Activated CD8-positive, alpha-beta memory T cell treated with anti-CD3 and anti-CD28 coated beads, Interleukin-2, amount 50 U/mL, for 48 hours (primary cell): ENCODE data around the gene NADSYN1.
A peak's percentile ranks its signal among the peaks of the same experiment; 100 is the strongest.

Source experiments
- DNase-seq: peaks from one replicate; pipeline ENCODE4 v3.0.0-alpha.2; 2020

The NADSYN1 gene

GRCh38 chr11:71451596-71452198, 1.3 kb upstream of the NADSYN1 start:
- DNase-seq = no peak

- peak; percentile 61 for DNase-seq
Measured at GRCh38 chr11:71452199-71453036, 585 bp upstream of the NADSYN1 start.

- no peak for DNase-seq
Measured at GRCh38 chr11:71453918-71454304, 908 bp downstream of the NADSYN1 start.

GRCh38 chr11:71454470-71455113, 1.6 kb downstream of the NADSYN1 start:
- no peak for DNase-seq

GRCh38 chr11:71456294-71456693, 3.3 kb downstream of the NADSYN1 start:
- DNase-seq = no peak

GRCh38 chr11:71456831-71457230, 3.8 kb downstream of the NADSYN1 start:
- no peak for DNase-seq

GRCh38 chr11:71458146-71459070, 5.4 kb downstream of the NADSYN1 start:
- no peak for DNase-seq

GRCh38 chr11:71459076-71459766, 6.2 kb downstream of the NADSYN1 start:
- no peak for DNase-seq

- no peak for DNase-seq
Measured at GRCh38 chr11:71459767-71460320, 6.8 kb downstream of the NADSYN1 start.

- no peak for DNase-seq
Measured at GRCh38 chr11:71461696-71462095, 8.7 kb downstream of the NADSYN1 start.

GRCh38 chr11:71462726-71463125, 9.7 kb downstream of the NADSYN1 start:
- DNase-seq = no peak

- no peak for DNase-seq
Measured at GRCh38 chr11:71463331-71464211, 10.6 kb downstream of the NADSYN1 start.

GRCh38 chr11:71465054-71465453, 12.1 kb downstream of the NADSYN1 start:
- no peak for DNase-seq

GRCh38 chr11:71466358-71466757, 13.4 kb downstream of the NADSYN1 start:
- no peak for DNase-seq

- no peak for DNase-seq
Measured at GRCh38 chr11:71467164-71467563, 14.2 kb downstream of the NADSYN1 start.

- no peak for DNase-seq
Measured at GRCh38 chr11:71470946-71471345, 17.9 kb downstream of the NADSYN1 start.

- no peak for DNase-seq
Measured at GRCh38 chr11:71472357-71472885, 19.4 kb downstream of the NADSYN1 start.

- DNase-seq = no peak
Measured at GRCh38 chr11:71472941-71473792, 20.2 kb downstream of the NADSYN1 start.

GRCh38 chr11:71473793-71474080, 20.7 kb downstream of the NADSYN1 start:
- no peak for DNase-seq
